Fibroblast of skin of right biceps (primary cell): ENCODE measurements around the gene LDLRAD4.
A peak's percentile ranks its signal among the peaks of the same experiment; 100 is the strongest.

Source experiments
- DNase-seq: peaks from one replicate; pipeline ENCODE4 v3.0.0-alpha.2; 2013

LDLRAD4 gene

DNA sequence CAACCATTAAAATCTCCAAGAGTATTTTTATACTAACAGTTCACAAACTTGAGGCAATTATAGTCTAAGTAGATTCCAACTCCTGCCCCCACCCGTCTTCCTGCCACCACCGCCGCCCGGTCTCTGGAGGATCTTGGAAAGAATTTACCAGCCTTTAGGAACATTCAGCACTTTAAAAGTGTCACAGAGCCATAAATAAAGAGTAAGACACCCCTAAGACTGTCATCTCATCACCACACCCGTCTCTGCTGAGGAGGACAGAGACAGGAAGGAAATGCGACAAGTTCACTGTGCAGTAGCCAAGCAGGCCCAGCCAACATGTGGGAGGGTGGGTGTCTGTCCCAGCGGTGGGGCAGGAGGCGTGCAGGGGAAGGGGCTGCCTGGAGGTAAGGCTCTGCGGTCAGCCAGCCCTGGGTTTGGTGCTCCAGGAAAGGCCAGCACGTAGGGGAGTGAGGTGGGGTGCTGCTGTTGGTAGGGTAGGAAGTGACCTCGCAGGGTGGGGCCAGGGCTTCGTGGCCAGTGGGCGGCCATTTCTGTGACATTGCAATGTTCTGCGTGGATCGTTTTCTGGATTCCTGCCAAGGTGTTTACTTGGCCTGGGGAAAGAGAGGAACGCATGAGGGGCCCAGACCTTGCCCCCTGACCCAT is 396.2 kb downstream of the LDLRAD4 start:
- no peak for DNase-seq

GRCh38 chr18:13615432-13615861 is 396.9 kb downstream of the LDLRAD4 start:
- DNase-seq = peak; percentile 23

- no peak for DNase-seq
Measured at GRCh38 chr18:13616041-13616440, 397.5 kb downstream of the LDLRAD4 start.

DNA sequence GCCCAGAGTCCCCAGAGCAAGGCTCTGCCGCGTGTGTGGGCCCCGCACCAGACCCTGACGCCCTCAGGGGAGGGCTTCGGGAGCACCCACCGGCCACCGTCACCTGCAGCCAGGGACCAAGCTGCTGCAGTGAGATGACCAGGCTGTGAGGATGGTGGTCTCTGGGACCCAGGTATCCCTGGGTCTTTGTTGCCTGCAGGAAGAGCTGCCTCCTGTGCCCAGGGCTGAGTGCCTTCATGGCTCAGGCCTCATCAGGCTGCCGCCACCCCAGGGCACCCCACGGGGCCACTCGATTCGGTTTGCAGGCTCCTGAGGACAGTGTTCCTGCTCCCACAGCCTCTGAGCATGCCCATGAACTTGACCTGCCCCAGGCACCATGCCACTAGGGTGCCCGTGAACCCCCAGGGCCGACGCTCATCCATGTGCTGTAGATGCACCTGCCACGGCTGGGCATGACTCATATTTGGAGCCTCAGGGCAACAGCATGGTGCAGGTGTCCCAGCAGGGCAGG is 398.0 kb downstream of the LDLRAD4 start:
- no peak for DNase-seq

DNA sequence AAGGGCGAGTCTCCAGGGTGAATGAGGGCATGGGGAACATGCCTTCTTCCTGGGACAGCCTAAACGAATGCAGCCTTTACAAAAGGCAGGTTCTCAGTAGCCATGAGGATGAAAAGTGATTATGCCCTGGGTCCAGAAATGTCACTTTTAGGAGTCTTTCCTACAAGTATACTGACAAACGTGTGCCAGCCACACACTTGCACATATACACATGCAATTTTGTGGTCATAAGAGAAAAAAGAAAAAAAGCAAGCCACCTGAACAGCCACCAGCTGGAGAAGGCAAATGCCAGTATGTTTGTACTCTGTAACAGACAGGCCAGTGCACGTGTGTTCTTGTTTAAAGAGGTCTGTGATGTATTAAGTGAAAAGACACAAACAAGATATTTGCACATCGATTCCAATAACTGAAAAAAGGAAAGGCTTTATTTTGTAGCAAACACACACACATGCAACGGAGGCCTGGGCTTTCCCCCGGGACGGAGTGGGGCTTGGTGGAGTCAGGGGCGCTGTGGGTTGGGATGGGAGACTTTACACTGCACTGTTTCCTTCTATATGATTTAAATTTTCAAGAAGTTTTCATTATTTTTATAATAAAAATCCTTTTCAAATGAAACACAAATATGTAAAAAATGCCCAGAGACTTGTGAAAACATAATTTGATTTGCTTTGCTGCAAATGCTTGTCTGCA is 399.4 kb downstream of the LDLRAD4 start:
- DNase-seq = no peak

DNA sequence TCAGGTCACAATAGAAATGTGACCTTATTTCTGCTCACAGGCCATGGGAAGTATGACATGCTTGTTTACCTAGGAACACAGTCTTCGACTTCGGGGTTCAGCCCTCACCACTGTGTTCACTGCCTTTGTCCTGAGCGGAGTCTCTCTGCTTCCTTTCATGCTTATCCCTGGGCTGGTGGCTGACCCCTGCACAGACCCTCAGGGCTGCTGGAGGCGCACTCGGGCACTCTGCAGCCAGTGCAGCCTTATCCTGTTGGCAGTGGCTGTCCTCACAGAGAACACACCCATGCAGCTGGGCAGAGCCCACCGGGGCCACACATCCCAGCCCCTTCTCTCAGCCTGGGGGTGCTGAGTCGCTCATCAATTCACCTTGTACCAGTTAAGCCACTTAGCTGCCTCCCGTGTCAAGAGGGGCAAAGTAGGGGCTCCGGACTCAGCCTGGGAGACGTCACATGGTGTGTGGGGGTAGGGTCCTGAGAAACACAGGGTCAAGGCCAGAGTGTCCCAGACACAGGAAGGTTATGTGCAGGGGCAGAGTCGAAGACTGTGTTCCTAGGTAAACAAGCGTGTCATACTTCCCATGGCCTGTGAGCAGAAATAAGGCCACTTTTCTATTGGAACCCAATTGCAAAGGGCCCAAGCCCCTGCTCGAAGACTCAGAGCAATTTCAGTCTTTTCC is 400.3 kb downstream of the LDLRAD4 start:
- no peak for DNase-seq

DNA sequence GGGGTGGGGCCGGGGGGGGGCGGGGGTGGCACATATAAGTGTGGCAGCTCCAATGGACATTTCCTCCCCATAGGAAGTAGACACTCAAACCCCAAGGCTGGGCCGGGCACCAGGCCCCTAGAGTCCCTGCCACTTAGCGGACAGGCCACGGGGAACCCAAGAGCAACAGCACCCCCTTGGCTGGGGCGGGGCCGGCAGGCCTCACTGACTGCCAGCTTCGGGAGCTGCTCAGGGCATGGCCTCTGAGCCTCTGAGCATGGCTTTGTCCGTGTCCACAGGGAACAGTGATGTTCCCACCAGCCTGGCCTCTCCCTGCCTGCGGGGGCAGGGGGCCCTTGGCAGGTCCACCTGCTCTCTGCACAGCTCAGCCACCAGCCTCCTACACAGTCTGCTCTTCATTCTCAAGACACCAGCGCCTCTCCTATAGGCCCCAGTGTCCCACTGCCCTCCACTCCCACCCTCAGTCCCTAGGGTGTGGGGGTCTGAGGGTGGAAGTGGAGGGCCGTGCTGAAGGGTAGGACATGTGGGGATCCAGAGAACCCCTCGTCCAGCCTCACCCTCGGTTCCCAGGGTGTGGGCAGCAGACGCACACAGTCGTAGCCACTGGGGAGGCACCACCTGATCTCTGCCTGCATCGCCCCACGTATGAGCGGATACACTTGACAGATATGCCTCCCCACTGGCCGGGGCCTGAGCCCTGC is 401.1 kb downstream of the LDLRAD4 start:
- DNase-seq = no peak

DNA sequence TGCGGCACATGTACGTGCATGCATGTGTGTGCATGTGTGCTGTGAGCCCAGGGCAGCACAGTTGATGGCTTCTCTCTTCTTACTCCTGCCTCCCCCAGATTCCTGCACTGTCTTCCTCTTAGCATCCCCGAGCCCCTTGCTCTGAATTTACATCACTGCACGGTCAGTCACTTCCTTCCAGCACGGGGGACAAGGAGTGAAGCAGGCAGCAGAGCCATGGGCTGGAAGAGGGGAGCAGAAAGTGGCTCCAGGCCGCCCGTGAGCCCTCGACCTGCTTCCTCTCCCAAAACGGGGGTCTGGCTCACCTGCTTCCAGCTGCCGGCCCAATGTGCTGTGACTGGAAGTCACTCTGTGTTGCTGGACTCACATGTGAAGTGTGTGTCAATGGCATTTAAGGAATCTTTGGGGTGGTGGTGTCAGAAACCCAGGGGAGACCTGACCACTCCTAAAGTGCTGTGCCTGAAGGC is 401.7 kb downstream of the LDLRAD4 start:
- no peak for DNase-seq

- no peak for DNase-seq
Measured at GRCh38 chr18:13620818-13621445, 402.4 kb downstream of the LDLRAD4 start.

DNA sequence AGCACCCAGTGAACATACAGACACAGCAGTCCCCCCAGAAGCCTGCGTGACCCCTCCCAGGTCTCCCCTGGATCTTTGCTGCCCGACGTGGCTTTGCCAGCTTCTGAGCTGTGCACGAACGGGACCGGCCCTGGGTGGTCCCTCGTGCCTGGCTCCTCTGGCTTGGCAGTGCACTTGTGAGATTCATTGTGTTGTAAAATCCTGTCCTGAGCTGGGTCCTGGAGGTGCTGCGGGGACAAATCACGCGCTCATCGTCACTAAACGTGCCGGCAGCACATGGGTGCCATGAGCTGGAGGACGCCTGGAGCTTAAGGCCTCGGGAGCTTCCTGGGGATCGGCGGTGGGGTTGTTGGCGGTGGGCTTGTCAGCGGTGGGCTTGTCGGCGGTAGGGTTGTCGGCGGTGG is 402.9 kb downstream of the LDLRAD4 start:
- no peak for DNase-seq

DNA sequence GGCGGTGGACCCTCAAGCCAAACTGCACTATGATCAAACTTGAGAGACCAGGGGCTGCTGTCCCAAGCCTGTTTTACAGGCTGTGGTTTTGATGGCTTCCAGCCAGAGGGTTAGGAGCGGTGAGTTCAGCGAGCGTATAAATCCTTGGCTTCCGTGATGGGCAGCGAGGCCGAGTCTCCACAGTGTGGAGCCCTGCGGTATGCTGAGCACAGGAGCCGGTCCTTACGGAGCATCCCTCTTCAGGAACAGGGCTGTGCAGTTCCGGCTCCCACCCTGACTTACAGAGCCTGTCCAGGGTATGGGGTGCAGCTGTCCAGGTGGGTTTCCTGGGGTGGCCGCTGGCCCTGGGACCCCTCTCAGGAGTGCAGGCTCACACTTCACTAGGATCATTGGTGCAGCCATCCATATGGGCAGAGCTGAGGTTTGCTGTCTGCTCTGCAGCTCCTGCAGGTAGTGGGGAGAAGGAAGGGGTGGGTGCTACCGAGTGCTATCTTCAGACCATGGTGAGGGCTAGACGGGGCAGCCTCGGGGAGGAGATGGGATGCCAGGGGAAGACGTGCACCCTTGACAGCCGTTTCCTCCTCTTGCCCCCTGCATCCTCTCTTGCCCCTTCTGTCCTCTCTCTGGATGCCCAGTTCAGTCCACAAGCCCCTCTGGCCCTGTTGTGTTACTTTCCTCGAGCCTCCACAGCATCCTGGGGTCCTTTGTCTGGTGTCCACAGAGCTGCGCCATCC is 403.5 kb downstream of the LDLRAD4 start:
- no peak for DNase-seq

DNA sequence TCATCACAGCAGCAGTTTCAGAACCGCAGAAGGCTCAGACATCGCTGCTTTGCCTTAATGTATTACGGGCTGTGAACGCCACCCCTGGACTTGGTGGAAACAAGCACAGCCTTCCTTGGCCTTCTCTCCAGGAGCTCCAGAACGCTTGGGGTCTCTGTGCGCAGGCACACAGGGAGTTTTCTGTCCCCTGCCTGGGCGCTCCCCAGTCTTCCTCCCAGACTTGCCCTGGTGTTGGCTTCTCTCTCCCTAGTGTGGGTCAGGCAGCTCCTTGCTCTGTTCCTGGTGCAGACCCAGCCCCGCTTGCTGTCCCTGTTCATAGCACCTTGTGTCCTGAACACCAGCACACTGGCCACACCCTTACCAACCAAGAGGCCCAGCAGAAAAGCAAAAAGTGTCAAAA is 404.2 kb downstream of the LDLRAD4 start:
- DNase-seq = no peak

GRCh38 chr18:13623348-13623747 is 404.8 kb downstream of the LDLRAD4 start:
- no peak for DNase-seq

- no peak for DNase-seq
Measured at GRCh38 chr18:13623871-13624270, 405.3 kb downstream of the LDLRAD4 start.

- no peak for DNase-seq
Measured at GRCh38 chr18:13624563-13625237, 406.1 kb downstream of the LDLRAD4 start.

GRCh38 chr18:13625355-13625754 is 406.8 kb downstream of the LDLRAD4 start:
- no peak for DNase-seq

- DNase-seq = no peak
Measured at GRCh38 chr18:13625843-13626543, 407.4 kb downstream of the LDLRAD4 start.

DNA sequence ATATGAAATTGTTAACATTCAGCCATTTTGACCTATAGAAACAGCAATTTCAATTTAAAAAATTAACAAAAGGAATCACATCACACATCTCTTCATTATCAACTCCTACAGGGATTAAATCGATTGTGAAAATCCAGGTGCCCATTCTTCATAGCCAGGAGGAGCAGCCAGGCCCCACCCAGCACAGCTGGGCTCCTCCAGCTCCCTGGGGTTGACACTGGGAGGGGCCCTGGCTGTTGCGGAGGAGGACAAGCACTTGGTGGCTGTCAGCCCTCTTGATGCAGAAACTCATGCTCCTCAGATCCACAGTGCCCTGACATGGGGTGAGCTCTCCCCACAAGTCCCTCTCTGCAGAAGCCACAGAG is 408.0 kb downstream of the LDLRAD4 start:
- no peak for DNase-seq

- no peak for DNase-seq
Measured at GRCh38 chr18:13627639-13628038, 409.1 kb downstream of the LDLRAD4 start.

DNA sequence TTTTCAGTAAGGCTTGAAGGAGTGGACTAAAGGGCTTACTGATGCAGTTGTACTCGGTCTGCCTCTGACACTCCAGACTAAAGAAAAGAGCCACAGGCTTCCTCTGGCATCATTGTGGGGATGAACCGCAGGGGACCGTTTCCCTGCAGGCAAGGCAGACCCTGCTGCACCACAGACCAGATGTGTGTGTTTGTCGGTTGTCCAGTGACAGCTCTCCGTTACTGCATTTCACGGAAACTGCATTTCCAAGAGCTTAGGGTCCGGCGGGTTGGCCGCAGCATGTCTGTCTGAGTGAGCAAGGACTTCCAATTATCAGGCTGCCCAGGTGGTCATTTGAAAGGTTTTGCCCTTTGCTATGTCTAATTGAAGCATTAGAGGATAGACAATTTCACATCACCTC is 409.7 kb downstream of the LDLRAD4 start:
- no peak for DNase-seq
